HepG2 (cell line): ENCODE results near the gene RING1. TPM values are rescaled to one million over a fixed set of nuclear protein-coding genes. Genes with fewer than 3 reads are reported as not detected.

Source experiments
- CERS6 ChIP-seq: sonication (generic); formaldehyde crosslinking; IDR thresholded peaks from 2 replicates; pipeline ENCODE4 v1.5.0; 2020; ENCODE audit warnings: missing genetic modification reagents
- FOSL2 ChIP-seq: sonication (generic); formaldehyde crosslinking; IDR thresholded peaks from 2 replicates; pipeline ENCODE4 v1.4.0; 2020; ENCODE audit warnings: missing genetic modification reagents
- IKZF5 ChIP-seq: IDR thresholded peaks from 2 replicates; pipeline ENCODE4 v1.6.1; 2018; ENCODE audit warnings: missing genetic modification reagents, mild to moderate bottlenecking, missing compliant biosample characterization
- KMT2A ChIP-seq: sonication (generic); formaldehyde crosslinking; IDR thresholded peaks from 2 replicates; pipeline ENCODE4 v1.4.0; 2020; ENCODE audit warnings: missing genetic modification reagents
- NCOA2 ChIP-seq: sonication (generic); formaldehyde crosslinking; IDR thresholded peaks from 2 replicates; pipeline ENCODE4 v1.8.0; 2022; ENCODE audit warnings: inconsistent platforms
- NONO ChIP-seq, 2 experiments: fragments of 450-650 bp in 1 of 2; sonication (generic) in 1 of 2; formaldehyde crosslinking in 1 of 2; IDR thresholded peaks in 1 of 2; conservative IDR thresholded peaks in 1 of 2; 2 replicates each; pipeline versions ENCODE4 v1.6.1 to v1.8.0; 2017 to 2022; ENCODE audit warnings: mild to moderate bottlenecking in 1 of 2, missing genetic modification reagents in 1 of 2, moderate library complexity in 1 of 2
- SAP130 ChIP-seq: IDR thresholded peaks from 2 replicates; pipeline ENCODE4 v1.6.1; 2016; ENCODE audit warnings: low read depth
- TFAP4 ChIP-seq: sonication (generic); IDR thresholded peaks from 2 replicates; pipeline ENCODE4 v1.6.1; 2016; ENCODE audit warnings: low read depth, borderline replicate concordance
- XRCC5 ChIP-seq: fragments of 200-400 bp; formaldehyde crosslinking; optimal IDR thresholded peaks from 2 replicates; pipeline ENCODE3; 2017; ENCODE audit warnings: mild to moderate bottlenecking, low read length
- ZBTB38 ChIP-seq: sonication (generic); formaldehyde crosslinking; IDR thresholded peaks from 2 replicates; pipeline ENCODE4 v1.5.1; 2020; ENCODE audit warnings: mild to moderate bottlenecking, missing genetic modification reagents
- ZEB1 ChIP-seq: IDR thresholded peaks from 2 replicates; pipeline ENCODE4 v1.6.1; 2012; ENCODE audit warnings: mild to moderate bottlenecking, low read depth, inconsistent platforms; ENCODE audit not compliant: insufficient replicate concordance
- ZNF572 ChIP-seq: sonication (generic); formaldehyde crosslinking; IDR thresholded peaks from 2 replicates; pipeline ENCODE4 v1.5.1; 2020; ENCODE audit warnings: mild to moderate bottlenecking, missing genetic modification reagents
- ZSCAN20 ChIP-seq: sonication (generic); formaldehyde crosslinking; IDR thresholded peaks from 2 replicates; pipeline ENCODE4 v1.4.0; 2020; ENCODE audit warnings: missing genetic modification reagents, mild to moderate bottlenecking, borderline replicate concordance
- polyA plus RNA-seq, 8 experiments: library from polyadenylated mRNA; depleted of rRNA in 3 of 8; stranded (reverse) in 7 of 8; unstranded in 1 of 8; fragments of >200 nt; fragmentation: Illumina TruSeq in 4 of 8; extraction: Trizol in 4 of 8; gene quantifications; 2 replicates each; pipeline versions ENCODE4 v1.2.1 to v1.2.3, GENCODE V29; 2011 to 2016; ENCODE audit warnings: low read depth in 4 of 8, missing spikeins in 1 of 8, mixed read lengths in 1 of 8; ENCODE audit not compliant: insufficient read depth in 1 of 8
- total RNA-seq, 5 experiments: library from RNA; depleted of rRNA; stranded (reverse); fragments of >200 nt; fragmentation: Illumina TruSeq; extraction: Trizol; gene quantifications; 2 replicates each; pipeline ENCODE4 v1.2.3, GENCODE V29; 2016; ENCODE audit warnings: low read depth in 1 of 5
- TF ChIP-seq, protein P1 (sequence below), 2 experiments: sonication (generic) in 1 of 2; formaldehyde crosslinking in 1 of 2; IDR thresholded peaks; 2 replicates each; pipeline versions ENCODE4 v1.4.0 to v1.6.1; 2016 to 2020; ENCODE audit warnings: borderline replicate concordance in 1 of 2, low read depth in 1 of 2, mild to moderate bottlenecking in 1 of 2, missing genetic modification reagents in 1 of 2
- TF ChIP-seq, protein P2 (sequence below): sonication (generic); formaldehyde crosslinking; IDR thresholded peaks from 2 replicates; pipeline ENCODE4 v1.4.0; 2020; ENCODE audit warnings: low read depth, missing genetic modification reagents

Gene RING1
- total and polyA plus RNA-seq, 2 of the 13 experiments (the other 11 are each of a cell fraction or from before 2014, with no cell fraction given): 23.9 to 33.6 TPM

GRCh38 chr6:33205191-33206026 is 2.9 kb upstream of the RING1 start (continued):
- 0 out of 2 replicates have a peak, but pooled peaks have one; percentile 39 for TF ChIP-seq FOSL2 (CRISPR knock-in tag)
- TF ChIP-seq, protein P1, sequence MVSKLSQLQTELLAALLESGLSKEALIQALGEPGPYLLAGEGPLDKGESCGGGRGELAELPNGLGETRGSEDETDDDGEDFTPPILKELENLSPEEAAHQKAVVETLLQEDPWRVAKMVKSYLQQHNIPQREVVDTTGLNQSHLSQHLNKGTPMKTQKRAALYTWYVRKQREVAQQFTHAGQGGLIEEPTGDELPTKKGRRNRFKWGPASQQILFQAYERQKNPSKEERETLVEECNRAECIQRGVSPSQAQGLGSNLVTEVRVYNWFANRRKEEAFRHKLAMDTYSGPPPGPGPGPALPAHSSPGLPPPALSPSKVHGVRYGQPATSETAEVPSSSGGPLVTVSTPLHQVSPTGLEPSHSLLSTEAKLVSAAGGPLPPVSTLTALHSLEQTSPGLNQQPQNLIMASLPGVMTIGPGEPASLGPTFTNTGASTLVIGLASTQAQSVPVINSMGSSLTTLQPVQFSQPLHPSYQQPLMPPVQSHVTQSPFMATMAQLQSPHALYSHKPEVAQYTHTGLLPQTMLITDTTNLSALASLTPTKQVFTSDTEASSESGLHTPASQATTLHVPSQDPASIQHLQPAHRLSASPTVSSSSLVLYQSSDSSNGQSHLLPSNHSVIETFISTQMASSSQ (IDR thresholded peaks at IDR 0.05; ENCODE audit: low read depth): no peak
- TF ChIP-seq, protein P1 (CRISPR knock-in tag; IDR thresholded peaks at IDR 0.05; ENCODE audit: borderline replicate concordance): 0 out of 2 replicates have a peak, but pooled peaks have one; percentile 2
- TF ChIP-seq ZEB1: no peak
- TF ChIP-seq TFAP4: peak; percentile 36; the same call in 1 of the 2 replicates
- TF ChIP-seq ZBTB38 (CRISPR knock-in tag): peak; percentile 92
- TF ChIP-seq NONO (IDR thresholded peaks at IDR 0.05): no peak
- TF ChIP-seq NONO (CRISPR knock-in tag; conservative IDR thresholded peaks at IDR 0.05): no peak
- TF ChIP-seq NCOA2 (CRISPR knock-in tag): no peak
- TF ChIP-seq CERS6 (CRISPR knock-in tag): no peak
- TF ChIP-seq IKZF5 (CRISPR knock-in tag): no peak
- TF ChIP-seq, protein P2, sequence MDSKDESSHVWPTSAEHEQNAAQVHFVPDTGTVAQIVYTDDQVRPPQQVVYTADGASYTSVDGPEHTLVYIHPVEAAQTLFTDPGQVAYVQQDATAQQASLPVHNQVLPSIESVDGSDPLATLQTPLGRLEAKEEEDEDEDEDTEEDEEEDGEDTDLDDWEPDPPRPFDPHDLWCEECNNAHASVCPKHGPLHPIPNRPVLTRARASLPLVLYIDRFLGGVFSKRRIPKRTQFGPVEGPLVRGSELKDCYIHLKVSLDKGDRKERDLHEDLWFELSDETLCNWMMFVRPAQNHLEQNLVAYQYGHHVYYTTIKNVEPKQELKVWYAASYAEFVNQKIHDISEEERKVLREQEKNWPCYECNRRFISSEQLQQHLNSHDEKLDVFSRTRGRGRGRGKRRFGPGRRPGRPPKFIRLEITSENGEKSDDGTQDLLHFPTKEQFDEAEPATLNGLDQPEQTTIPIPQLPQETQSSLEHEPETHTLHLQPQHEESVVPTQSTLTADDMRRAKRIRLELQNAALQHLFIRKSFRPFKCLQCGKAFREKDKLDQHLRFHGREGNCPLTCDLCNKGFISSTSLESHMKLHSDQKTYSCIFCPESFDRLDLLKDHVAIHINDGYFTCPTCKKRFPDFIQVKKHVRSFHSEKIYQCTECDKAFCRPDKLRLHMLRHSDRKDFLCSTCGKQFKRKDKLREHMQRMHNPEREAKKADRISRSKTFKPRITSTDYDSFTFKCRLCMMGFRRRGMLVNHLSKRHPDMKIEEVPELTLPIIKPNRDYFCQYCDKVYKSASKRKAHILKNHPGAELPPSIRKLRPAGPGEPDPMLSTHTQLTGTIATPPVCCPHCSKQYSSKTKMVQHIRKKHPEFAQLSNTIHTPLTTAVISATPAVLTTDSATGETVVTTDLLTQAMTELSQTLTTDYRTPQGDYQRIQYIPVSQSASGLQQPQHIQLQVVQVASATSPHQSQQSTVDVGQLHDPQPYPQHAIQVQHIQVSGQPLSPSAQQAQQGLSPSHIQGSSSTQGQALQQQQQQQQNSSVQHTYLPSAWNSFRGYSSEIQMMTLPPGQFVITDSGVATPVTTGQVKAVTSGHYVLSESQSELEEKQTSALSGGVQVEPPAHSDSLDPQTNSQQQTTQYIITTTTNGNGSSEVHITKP (CRISPR knock-in tag): no peak
- TF ChIP-seq KMT2A (CRISPR knock-in tag): no peak
- 0 out of 2 replicates have a peak, but pooled peaks have one; percentile 39 for TF ChIP-seq ZNF572 (CRISPR knock-in tag)
- TF ChIP-seq ZSCAN20 (CRISPR knock-in tag): no peak
- TF ChIP-seq SAP130: peak; percentile 13; the same call in 1 of the 2 replicates
- TF ChIP-seq XRCC5: peak; percentile 47
